Fibroblast of lung (primary cell): ENCODE measurements around the gene NUMA1. TPM values are rescaled to one million over a fixed set of nuclear protein-coding genes. Genes with fewer than 3 reads are reported as not detected.

Experiments used
- DNase-seq, 2 donors: peaks; one replicate each; pipeline versions ENCODE4 v3.0.0 to v3.0.0-alpha.2; 2010; ENCODE audit warnings: low read depth in 2 of 2
- H2AFZ ChIP-seq: 2 replicates; pipeline ENCODE4 v1.5.1; 2012; ENCODE audit warnings: low read length, control low read depth, inconsistent platforms
- H3K27ac ChIP-seq: 2 replicates; pipeline ENCODE4 v1.5.1; 2011; ENCODE audit warnings: low read length, control low read depth; ENCODE audit not compliant: insufficient read depth
- H3K27me3 ChIP-seq: 2 replicates; pipeline ENCODE4 v1.5.1; 2011; ENCODE audit warnings: mild to moderate bottlenecking, low read length; ENCODE audit not compliant: control insufficient read depth, insufficient read depth
- H3K36me3 ChIP-seq: 2 replicates; pipeline ENCODE4 v1.5.1; 2011; ENCODE audit warnings: low read length; ENCODE audit not compliant: control insufficient read depth, insufficient read depth
- H3K4me1 ChIP-seq: 2 replicates; pipeline ENCODE4 v1.5.1; 2011; ENCODE audit warnings: low read length; ENCODE audit not compliant: control insufficient read depth, insufficient read depth; ENCODE audit errors: extremely low read depth
- H3K4me2 ChIP-seq: 2 replicates; pipeline ENCODE4 v1.5.1; 2011; ENCODE audit warnings: low read length, control low read depth; ENCODE audit not compliant: insufficient read depth; ENCODE audit errors: extremely low read depth
- H3K4me3 ChIP-seq, 4 experiments: fragments of 200-600 bp in 1 of 4; sonication (generic) in 1 of 4; replicated peaks in 1 of 4; 2 replicates each; pipeline ENCODE4 v1.5.1; 2011 to 2016; ENCODE audit warnings: low read length in 4 of 4, low read depth in 3 of 4, mild to moderate bottlenecking in 3 of 4, control low read depth in 2 of 4, inconsistent platforms in 1 of 4, mixed read lengths in 1 of 4; ENCODE audit not compliant: insufficient read depth in 1 of 4; ENCODE audit errors: control extremely low read depth in 1 of 4
- H3K79me2 ChIP-seq: 2 replicates; pipeline ENCODE4 v1.5.1; 2012; ENCODE audit warnings: mild to moderate bottlenecking, low read length, inconsistent platforms; ENCODE audit not compliant: control insufficient read depth, insufficient read depth
- H3K9ac ChIP-seq: 2 replicates; pipeline ENCODE4 v1.5.1; 2011; ENCODE audit warnings: mild to moderate bottlenecking, low read length, control low read depth; ENCODE audit not compliant: insufficient read depth
- H3K9me3 ChIP-seq: 2 replicates; pipeline ENCODE4 v1.5.1; 2012; ENCODE audit warnings: low read depth, low read length; ENCODE audit not compliant: control insufficient read depth, insufficient read depth
- H4K20me1 ChIP-seq: 2 replicates; pipeline ENCODE4 v1.5.1; 2011; ENCODE audit warnings: low read length; ENCODE audit not compliant: control insufficient read depth, insufficient read depth; ENCODE audit errors: extremely low read depth
- EZH2 ChIP-seq: IDR thresholded peaks from 2 replicates; pipeline ENCODE4 v1.5.1; 2012; ENCODE audit warnings: low read length, control low read depth, mild to moderate bottlenecking; ENCODE audit errors: missing control alignments
- polyA plus RNA-seq, 2 donors: library from polyadenylated mRNA; depleted of rRNA in 1 of 2; stranded (reverse) in 1 of 2; unstranded in 1 of 2; fragments of >200 nt; gene quantifications; 2 replicates each; pipeline ENCODE4 v1.2.1, GENCODE V29; 2011 to 2012; ENCODE audit warnings: missing spikeins in 1 of 2
- total RNA-seq: library from RNA; depleted of rRNA; stranded (reverse); fragments of >200 nt; gene quantifications from 2 replicates; pipeline ENCODE4 v1.2.1, GENCODE V29; 2014
- TF ChIP-seq, protein P1 (sequence below), 2 donors: IDR thresholded peaks in 1 of 2; conservative IDR thresholded peaks in 1 of 2; 1 replicate in 1 of 2; 2 replicates in 1 of 2; pipeline ENCODE4 v1.5.1; 2011 to 2012; ENCODE audit warnings: low read length in 2 of 2, control low read depth in 1 of 2, inconsistent platforms in 1 of 2, low read depth in 1 of 2, mild to moderate bottlenecking in 1 of 2

The NUMA1 gene
- total and polyA plus RNA-seq, 2 donors (not counting 1 experiment from before 2014, with no cell fraction given): 59.0 to 247 TPM

DNA sequence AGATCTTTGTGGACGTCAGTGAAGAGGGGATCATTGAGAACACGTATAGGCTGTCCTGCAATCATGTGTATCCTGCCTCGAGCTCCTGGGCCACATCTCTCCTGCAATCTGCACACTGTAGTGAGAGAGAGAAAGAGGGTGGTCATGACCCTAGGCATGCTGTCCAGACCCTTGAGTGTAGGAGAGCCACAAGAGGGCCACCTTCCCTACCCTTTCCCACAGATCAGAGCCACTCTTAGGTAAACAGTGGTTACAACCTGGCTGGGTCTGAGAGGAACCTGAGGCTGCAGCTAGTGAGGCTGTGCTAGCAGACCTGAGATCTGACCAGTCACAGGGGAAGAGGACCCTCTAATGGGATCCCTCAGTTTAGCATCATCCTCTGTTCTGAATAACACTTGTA is 85.6 kb downstream of the NUMA1 start:
- H3K9me3 ChIP-seq: no peaks in the 10 kb centered on the region
- H3K36me3 ChIP-seq: peaks cover 2% of the 10 kb centered on the region
- no peak overlapping the region for H3K9ac ChIP-seq
- no peak overlapping the region for H3K4me3 ChIP-seq
- no peak for DNase-seq
- H3K27ac ChIP-seq: no peak overlapping the region
- peaks cover 1% of the 10 kb centered on the region for H3K4me1 ChIP-seq
- TF ChIP-seq, protein P1, sequence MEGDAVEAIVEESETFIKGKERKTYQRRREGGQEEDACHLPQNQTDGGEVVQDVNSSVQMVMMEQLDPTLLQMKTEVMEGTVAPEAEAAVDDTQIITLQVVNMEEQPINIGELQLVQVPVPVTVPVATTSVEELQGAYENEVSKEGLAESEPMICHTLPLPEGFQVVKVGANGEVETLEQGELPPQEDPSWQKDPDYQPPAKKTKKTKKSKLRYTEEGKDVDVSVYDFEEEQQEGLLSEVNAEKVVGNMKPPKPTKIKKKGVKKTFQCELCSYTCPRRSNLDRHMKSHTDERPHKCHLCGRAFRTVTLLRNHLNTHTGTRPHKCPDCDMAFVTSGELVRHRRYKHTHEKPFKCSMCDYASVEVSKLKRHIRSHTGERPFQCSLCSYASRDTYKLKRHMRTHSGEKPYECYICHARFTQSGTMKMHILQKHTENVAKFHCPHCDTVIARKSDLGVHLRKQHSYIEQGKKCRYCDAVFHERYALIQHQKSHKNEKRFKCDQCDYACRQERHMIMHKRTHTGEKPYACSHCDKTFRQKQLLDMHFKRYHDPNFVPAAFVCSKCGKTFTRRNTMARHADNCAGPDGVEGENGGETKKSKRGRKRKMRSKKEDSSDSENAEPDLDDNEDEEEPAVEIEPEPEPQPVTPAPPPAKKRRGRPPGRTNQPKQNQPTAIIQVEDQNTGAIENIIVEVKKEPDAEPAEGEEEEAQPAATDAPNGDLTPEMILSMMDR (conservative IDR thresholded peaks at IDR 0.05 in 1 of 2, IDR thresholded peaks at IDR 0.05 in 1 of 2; ENCODE audit: low read depth in 1 of 2, low read length in 2 of 2): no peak
- no peak for TF ChIP-seq EZH2
- H3K79me2 ChIP-seq: no peaks in the 10 kb centered on the region
- no peaks in the 10 kb centered on the region for H3K27me3 ChIP-seq
- H4K20me1 ChIP-seq: no peaks in the 10 kb centered on the region
- no peak overlapping the region for H3K4me2 ChIP-seq
- no peak overlapping the region for H2AFZ ChIP-seq

DNA sequence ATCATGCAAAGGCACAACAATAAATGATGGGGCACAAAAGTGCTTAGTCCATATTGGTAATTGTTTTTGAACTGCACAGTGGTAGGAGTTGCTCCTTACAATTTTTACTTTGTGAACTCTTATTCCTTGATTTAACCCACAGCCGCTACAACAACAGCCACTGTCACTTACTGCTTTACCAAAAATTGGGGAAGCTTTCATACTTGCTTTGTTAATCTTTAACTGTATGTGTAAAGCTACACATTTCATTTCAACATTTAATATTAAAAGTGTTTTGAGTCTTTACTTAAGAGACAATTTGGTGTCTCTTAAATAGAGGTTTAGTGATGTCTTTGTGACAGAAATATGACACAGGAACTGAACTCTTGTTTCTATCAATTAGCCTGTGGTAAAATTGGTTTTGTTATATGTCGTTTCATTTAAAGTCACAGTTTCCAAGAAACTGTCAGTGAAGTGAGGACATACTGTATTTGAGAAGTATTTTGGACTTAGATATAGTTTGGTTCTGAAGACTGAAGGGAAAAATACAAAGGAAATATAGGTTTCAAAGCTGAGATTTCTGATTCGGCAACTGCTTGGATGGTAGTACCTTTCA is 88.1 kb downstream of the NUMA1 start:
- H3K9ac ChIP-seq: no peak overlapping the region
- peaks cover 7% of the 10 kb centered on the region for H3K4me1 ChIP-seq
- TF ChIP-seq, protein P1 (conservative IDR thresholded peaks at IDR 0.05 in 1 of 2, IDR thresholded peaks at IDR 0.05 in 1 of 2; ENCODE audit: low read depth in 1 of 2, low read length in 2 of 2): no peak
- no peak for TF ChIP-seq EZH2
- DNase-seq: no peak
- H3K4me2 ChIP-seq: no peak overlapping the region
- peaks cover 2% of the 10 kb centered on the region for H3K36me3 ChIP-seq
- no peak overlapping the region for H3K4me3 ChIP-seq
- no peak overlapping the region for H3K27ac ChIP-seq
- no peaks in the 10 kb centered on the region for H4K20me1 ChIP-seq
- no peaks in the 10 kb centered on the region for H3K9me3 ChIP-seq
- no peak overlapping the region for H2AFZ ChIP-seq
- H3K79me2 ChIP-seq: no peaks in the 10 kb centered on the region
- H3K27me3 ChIP-seq: no peaks in the 10 kb centered on the region

DNA sequence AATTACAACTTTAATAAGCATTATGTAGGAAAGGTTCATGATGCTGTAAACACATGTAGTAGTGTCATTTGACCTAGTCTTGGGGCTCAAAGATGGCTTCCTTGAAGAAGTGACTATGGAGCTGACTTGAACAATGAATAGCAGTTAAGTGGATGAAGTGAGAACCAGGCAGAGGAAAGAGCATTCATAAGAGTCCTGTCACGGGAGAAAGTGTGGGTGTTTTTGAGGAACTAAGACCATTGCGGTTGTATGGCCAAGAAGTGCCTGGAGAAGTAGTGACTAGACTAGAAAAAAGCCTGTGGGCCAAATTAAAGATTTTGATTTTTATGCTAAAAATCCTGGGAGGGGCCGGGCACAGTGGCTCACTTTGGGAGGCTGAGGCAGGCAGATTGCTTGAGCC is 88.8 kb downstream of the NUMA1 start:
- TF ChIP-seq EZH2: no peak
- TF ChIP-seq, protein P1 (conservative IDR thresholded peaks at IDR 0.05 in 1 of 2, IDR thresholded peaks at IDR 0.05 in 1 of 2; ENCODE audit: low read depth in 1 of 2, low read length in 2 of 2): no peak
- Histone ChIP-seq H3K27me3 (no peaks in the 10 kb centered on the region), H3K27ac (no peak overlapping the region), H4K20me1 (no peaks in the 10 kb centered on the region), H3K36me3 (peaks cover 2% of the 10 kb centered on the region), H3K4me2 (no peak overlapping the region), H3K4me3 (no peak overlapping the region), H2AFZ (no peak overlapping the region), H3K4me1 (peaks cover 7% of the 10 kb centered on the region), H3K9me3 (no peaks in the 10 kb centered on the region), H3K79me2 (no peaks in the 10 kb centered on the region), H3K9ac (no peak overlapping the region)
- DNase-seq: no peak
